GM23248 (cell line): ENCODE results near the gene ZNF280C.

ENCODE experiments used
- EZH2 ChIP-seq: fragments of 200-600 bp; sonication (generic); IDR thresholded peaks from 2 replicates; pipeline ENCODE4 v1.6.1; 2018; ENCODE audit warnings: antibody characterized with exemption, mild to moderate bottlenecking; ENCODE audit not compliant: insufficient read depth, poor library complexity, severe bottlenecking
- EZH2phosphoT487 ChIP-seq: fragments of 200-600 bp; sonication (generic); IDR thresholded peaks from 2 replicates; pipeline ENCODE4 v1.6.1; 2018; ENCODE audit warnings: antibody characterized with exemption, moderate library complexity, mild to moderate bottlenecking, low read depth; ENCODE audit not compliant: insufficient read depth

DNA sequence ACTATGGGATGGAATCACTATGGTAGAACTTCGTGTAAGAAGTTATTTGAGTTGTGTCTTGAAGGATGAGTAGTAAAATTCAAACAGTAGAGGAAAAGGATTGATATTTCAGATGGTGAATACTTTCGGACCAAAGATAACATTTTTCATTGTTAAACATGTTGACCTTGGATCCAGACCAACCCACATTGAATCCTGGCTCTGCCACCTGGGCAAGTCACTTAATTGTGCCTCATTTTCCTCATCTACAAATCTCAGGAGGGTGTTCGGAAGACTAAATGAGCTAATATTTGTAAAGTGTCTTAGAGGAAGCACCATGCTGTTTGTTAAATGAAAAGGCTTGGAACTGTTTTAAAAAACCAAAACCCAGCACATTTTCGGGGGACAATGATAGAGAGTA, 101.7 kb downstream of the ZNF280C start:
- no peak for TF ChIP-seq EZH2
- TF ChIP-seq EZH2phosphoT487 = no peak
